Measurements from ENCODE around the gene OGFR.

OGFR gene

DNA sequence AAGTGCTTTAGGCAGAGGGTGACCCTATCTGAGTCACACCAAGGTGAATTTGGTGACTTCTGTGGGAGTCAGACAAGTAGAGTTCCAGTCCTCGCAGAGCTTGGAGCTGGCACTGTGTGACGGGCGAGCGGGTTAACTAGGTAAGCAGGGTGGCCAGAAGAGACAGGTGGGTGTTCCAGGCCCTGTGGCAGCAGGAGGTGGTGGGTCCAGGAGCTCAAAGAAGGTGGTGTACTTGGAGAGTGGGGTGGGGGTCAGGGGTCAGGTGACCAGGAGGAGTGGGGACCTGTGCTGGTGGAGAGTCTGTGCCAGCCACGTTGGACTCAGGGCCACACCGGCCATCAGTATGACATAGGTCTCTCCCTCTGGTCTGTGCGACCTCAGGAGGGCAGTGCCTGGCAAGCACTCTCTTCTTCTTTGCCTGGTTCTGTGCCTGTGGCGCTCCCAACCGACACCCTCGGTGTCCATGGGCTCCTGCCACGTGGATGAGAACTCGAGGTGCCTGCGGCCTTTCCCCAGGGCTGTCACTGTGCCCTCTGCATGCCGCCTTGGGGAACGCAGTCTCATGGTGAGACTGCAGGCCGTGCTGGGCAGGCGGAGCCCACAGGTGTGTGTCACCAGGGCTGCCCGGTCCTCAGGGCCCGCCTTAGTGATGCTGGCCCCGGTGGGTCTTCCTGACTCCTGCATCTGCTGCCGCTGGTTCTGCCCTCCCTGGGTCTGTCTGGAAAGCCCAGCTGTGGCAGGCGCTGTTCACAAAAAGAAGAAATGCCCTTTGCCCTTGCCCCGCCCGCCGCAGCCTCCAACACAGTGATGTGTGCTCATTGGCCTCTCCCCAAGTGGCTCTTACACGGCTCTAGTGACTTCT is 6.7 kb upstream of the OGFR start:
- H3K4me3 ChIP-seq (ENCODE audit: low read depth, low read length), result no peak overlapping the region

GRCh38 chr20:62799036-62799435 is 5.6 kb upstream of the OGFR start:
- no peaks in the 10 kb centered on the region for H3K27me3 ChIP-seq (ENCODE audit: insufficient read depth, low read depth, severe bottlenecking)
- TF ChIP-seq, protein P1, sequence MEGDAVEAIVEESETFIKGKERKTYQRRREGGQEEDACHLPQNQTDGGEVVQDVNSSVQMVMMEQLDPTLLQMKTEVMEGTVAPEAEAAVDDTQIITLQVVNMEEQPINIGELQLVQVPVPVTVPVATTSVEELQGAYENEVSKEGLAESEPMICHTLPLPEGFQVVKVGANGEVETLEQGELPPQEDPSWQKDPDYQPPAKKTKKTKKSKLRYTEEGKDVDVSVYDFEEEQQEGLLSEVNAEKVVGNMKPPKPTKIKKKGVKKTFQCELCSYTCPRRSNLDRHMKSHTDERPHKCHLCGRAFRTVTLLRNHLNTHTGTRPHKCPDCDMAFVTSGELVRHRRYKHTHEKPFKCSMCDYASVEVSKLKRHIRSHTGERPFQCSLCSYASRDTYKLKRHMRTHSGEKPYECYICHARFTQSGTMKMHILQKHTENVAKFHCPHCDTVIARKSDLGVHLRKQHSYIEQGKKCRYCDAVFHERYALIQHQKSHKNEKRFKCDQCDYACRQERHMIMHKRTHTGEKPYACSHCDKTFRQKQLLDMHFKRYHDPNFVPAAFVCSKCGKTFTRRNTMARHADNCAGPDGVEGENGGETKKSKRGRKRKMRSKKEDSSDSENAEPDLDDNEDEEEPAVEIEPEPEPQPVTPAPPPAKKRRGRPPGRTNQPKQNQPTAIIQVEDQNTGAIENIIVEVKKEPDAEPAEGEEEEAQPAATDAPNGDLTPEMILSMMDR (IDR thresholded peaks at IDR 0.05; ENCODE audit: low read depth, low read length), result no peak
- H3K27ac ChIP-seq, result no peak overlapping the region
- peaks cover 44% of the 10 kb centered on the region for H3K36me3 ChIP-seq
- H3K9me3 ChIP-seq (ENCODE audit: severe bottlenecking), result no peaks in the 10 kb centered on the region
- H3K4me3 ChIP-seq (ENCODE audit: low read depth, low read length), result no peak overlapping the region
- no peak for DNase-seq

More for the DNA sequence above, 6.7 kb upstream of the OGFR start:
- DNase-seq, result no peak
- H3K27ac ChIP-seq, result no peak overlapping the region; the same call in 1 of the 2 replicates
- H3K9me3 ChIP-seq (ENCODE audit: severe bottlenecking), result no peaks in the 10 kb centered on the region
- H3K27me3 ChIP-seq (ENCODE audit: insufficient read depth, low read depth, severe bottlenecking), result no peaks in the 10 kb centered on the region
- TF ChIP-seq, protein P1 (IDR thresholded peaks at IDR 0.05; ENCODE audit: low read depth, low read length), result no peak
- peaks cover 44% of the 10 kb centered on the region for H3K36me3 ChIP-seq

DNA sequence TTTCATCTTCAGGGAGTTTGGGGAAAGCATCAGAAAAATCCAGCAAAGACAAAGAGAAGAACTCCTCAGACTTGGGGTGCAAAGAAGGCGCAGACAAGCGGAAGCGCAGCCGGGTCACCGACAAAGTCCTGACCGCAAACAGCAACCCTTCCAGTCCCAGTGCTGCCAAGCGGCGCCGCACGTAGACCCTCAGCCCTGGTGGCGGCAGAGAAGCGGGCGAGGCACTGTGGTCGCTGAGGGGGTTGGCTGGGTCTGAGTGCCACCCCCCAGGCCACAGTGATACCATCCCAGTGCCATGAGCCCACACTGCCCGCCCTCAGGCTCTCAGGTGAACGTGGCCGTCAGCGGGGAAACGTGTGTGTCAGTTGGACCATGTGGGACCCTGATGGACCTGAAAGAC is 5.2 kb upstream of the OGFR start:
- Histone ChIP-seq H3K36me3 (peaks cover 44% of the 10 kb centered on the region), H3K27me3 (ENCODE audit: insufficient read depth, low read depth, severe bottlenecking) (no peaks in the 10 kb centered on the region), H3K27ac (no peak overlapping the region), H3K4me3 (ENCODE audit: low read depth, low read length) (no peak overlapping the region), H3K9me3 (ENCODE audit: severe bottlenecking) (no peaks in the 10 kb centered on the region)
- no peak for DNase-seq
- TF ChIP-seq, protein P1 (IDR thresholded peaks at IDR 0.05; ENCODE audit: low read depth, low read length), result no peak

DNA sequence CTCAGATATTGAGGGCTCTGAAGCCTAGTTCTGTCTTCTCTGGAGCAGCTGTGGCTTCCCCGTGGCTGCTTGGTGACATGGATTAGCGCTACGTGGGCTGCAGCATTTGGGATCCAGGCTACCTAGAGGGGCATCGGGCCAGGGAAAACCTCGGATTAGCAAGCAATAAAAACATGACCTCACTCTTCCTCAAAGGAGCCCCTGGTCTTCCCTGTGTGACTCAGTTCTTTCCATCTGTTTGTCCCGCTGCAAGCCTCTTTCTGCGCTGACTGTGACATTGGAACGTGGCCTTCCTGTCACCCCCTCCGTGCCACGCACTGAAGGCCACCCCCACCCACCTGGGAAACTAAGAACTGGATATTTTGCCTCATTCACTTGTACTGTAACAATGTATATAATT is 4.8 kb upstream of the OGFR start:
- Histone ChIP-seq H3K36me3 (peaks cover 44% of the 10 kb centered on the region), H3K4me3 (ENCODE audit: low read depth, low read length) (no peak overlapping the region), H3K9me3 (ENCODE audit: severe bottlenecking) (no peaks in the 10 kb centered on the region), H3K27ac (no peak overlapping the region), H3K27me3 (ENCODE audit: insufficient read depth, low read depth, severe bottlenecking) (no peaks in the 10 kb centered on the region)
- no peak for DNase-seq
- TF ChIP-seq, protein P1 (IDR thresholded peaks at IDR 0.05; ENCODE audit: low read depth, low read length), result no peak

- Histone ChIP-seq H3K36me3 (peaks cover 44% of the 10 kb centered on the region), H3K27ac (no peak overlapping the region), H3K4me3 (ENCODE audit: low read depth, low read length) (no peak overlapping the region), H3K9me3 (ENCODE audit: severe bottlenecking) (no peaks in the 10 kb centered on the region), H3K27me3 (ENCODE audit: insufficient read depth, low read depth, severe bottlenecking) (no peaks in the 10 kb centered on the region)
- TF ChIP-seq, protein P1 (IDR thresholded peaks at IDR 0.05; ENCODE audit: low read depth, low read length), result no peak
- DNase-seq, result no peak
These were observed 4.0 kb upstream of the OGFR start for GRCh38 chr20:62800314-62801259.
